ENCODE results near the gene SLC46A3.

DNA sequence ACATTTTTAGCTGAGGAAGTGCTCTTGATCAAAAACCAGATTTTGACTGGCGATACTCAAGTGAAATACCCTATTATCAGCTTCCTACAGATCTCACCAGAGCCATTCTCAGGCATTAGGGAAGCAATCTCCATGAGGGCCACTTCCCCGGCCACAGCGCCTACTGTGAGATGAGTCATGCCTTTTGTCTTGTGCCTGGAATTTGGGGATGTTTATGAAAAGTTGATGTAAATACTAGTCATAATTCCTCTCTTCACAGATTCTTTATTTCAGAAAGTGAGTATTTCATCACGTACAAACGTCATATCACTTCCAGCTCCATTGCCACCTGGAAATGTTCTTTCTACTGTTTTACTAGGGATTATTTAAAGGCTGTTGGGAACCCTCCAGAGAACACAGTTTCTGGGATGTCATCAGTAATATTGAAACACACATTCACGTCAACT, 25.3 kb upstream of the SLC46A3 start:
- no peak for TF ChIP-seq ZNF384 (IDR thresholded peaks at IDR 0.05)
- TF ChIP-seq NFRKB (IDR thresholded peaks at IDR 0.05) = no peak
- no peak for TF ChIP-seq FOXM1 (IDR thresholded peaks at IDR 0.05; ENCODE audit: borderline replicate concordance)
- no peak for TF ChIP-seq SP1 (IDR thresholded peaks at IDR 0.05)
- TF ChIP-seq ELF4 (IDR thresholded peaks at IDR 0.05) = no peak

Measured in HEK293T (cell line).